Lower leg skin (tissue), 4 donors: ENCODE data around the gene CACNA1B. TPM values are rescaled to one million over a fixed set of nuclear protein-coding genes. Genes with fewer than 3 reads are reported as not detected.
"Not testable (repeated sequence)": the region's sequence is repeated elsewhere in the genome, so short reads cannot be mapped to it uniquely, and the experiment has no call there.

ENCODE experiments used
- DNase-seq, 2 donors: peaks; one replicate each; pipeline ENCODE4 v3.0.0-alpha.2; 2019; ENCODE audit warnings: low spot score in 2 of 2
- H3K4me3 ChIP-seq: fragments of 200-600 bp; sonication (generic); 2 replicates; pipeline ENCODE4 v1.5.1; 2017; ENCODE audit warnings: mild to moderate bottlenecking, low read depth; ENCODE audit not compliant: poor library complexity, severe bottlenecking
- CTCF ChIP-seq, 3 donors: fragments of 450-650 bp; IDR thresholded peaks; one replicate each; pipeline ENCODE4 v1.5.1; 2016; ENCODE audit warnings: antibody characterized with exemption in 3 of 3, mild to moderate bottlenecking in 3 of 3, moderate library complexity in 2 of 3
- POLR2A ChIP-seq, 2 donors: fragments of 450-650 bp; IDR thresholded peaks; one replicate each; pipeline ENCODE4 v1.6.1; 2016 to 2017; ENCODE audit warnings: antibody characterized with exemption in 2 of 2, mild to moderate bottlenecking in 1 of 2, moderate library complexity in 1 of 2
- WGBS, 2 donors: methylation state at CpG; one replicate each; pipeline ENCODE4 v1.1.5; 2018; 5-methylcytosine and 5-hydroxymethylcytosine counted together
- intact Hi-C: fragments of 100-400 bp; cut with DNase I; formaldehyde crosslinking; loops from one replicate; pipeline ENCODE4 v1.15.0; 2023; ENCODE audit warnings: low total_unique reads
- total RNA-seq, 4 donors: library from RNA; depleted of rRNA; stranded (reverse); fragments of >200 nt; gene quantifications; one replicate each; pipeline ENCODE4 v1.1.0, GENCODE V29; 2016

The CACNA1B gene
- total RNA-seq, 4 donors from 2014 or later, result not detected

GRCh38 chr9:138085568-138085967 is 208.0 kb downstream of the CACNA1B start:
- H3K4me3 ChIP-seq, result no peak overlapping the region
- intact Hi-C loops, result no loop called here
- no peak for DNase-seq
- TF ChIP-seq POLR2A (IDR thresholded peaks at IDR 0.05) (no peak), CTCF (IDR thresholded peaks at IDR 0.05) (no peak)
- WGBS, 2 donors, result 93% methylated on average over 4 of the region's 4 CpGs; no CpG with 5 or more reads in 1 of the 2 donors

GRCh38 chr9:138092057-138092456 is 214.5 kb downstream of the CACNA1B start:
- intact Hi-C loops, H3K4me3 ChIP-seq, DNase-seq: not testable (repeated sequence)
- 45 to 55% methylated on average over 4 of the region's 4 CpGs for WGBS, 2 donors

- intact Hi-C loops, result no loop called here
- no peak overlapping the region for H3K4me3 ChIP-seq
- no peak for DNase-seq
- 88 to 92% methylated on average over 5 of the region's 5 CpGs for WGBS, 2 donors
- no peak for TF ChIP-seq CTCF (IDR thresholded peaks at IDR 0.05)
- no peak for TF ChIP-seq POLR2A (IDR thresholded peaks at IDR 0.05)
Measured at GRCh38 chr9:138094028-138094427, 216.4 kb downstream of the CACNA1B start.

- intact Hi-C loops, result no loop called here
- WGBS, 2 donors, result 72 to 75% methylated on average over 14 of the region's 14 CpGs
- TF ChIP-seq POLR2A (IDR thresholded peaks at IDR 0.05) (no peak), CTCF (IDR thresholded peaks at IDR 0.05) (no peak)
- no peak overlapping the region for H3K4me3 ChIP-seq
- DNase-seq, result peak in 1 of 2 donors; percentile 59
Measured at GRCh38 chr9:138095813-138096518, 218.4 kb downstream of the CACNA1B start.

- TF ChIP-seq CTCF (IDR thresholded peaks at IDR 0.05) (no peak), POLR2A (IDR thresholded peaks at IDR 0.05) (no peak)
- DNase-seq, result peak in 1 of 2 donors; percentile 54
- WGBS, 2 donors, result 92 to 95% methylated on average over 13 of the region's 13 CpGs
- H3K4me3 ChIP-seq, result no peak overlapping the region
- intact Hi-C loops, result no loop called here
Measured at GRCh38 chr9:138096519-138096845, 218.9 kb downstream of the CACNA1B start.

GRCh38 chr9:138097501-138097991 is 220.0 kb downstream of the CACNA1B start:
- H3K4me3 ChIP-seq, result no peak overlapping the region
- 82% methylated on average over 11 to 13 of the region's 13 CpGs for WGBS, 2 donors
- DNase-seq, result peak in 1 of 2 donors; percentile 72
- intact Hi-C loops, result no loop called here
- no peak for TF ChIP-seq CTCF (IDR thresholded peaks at IDR 0.05)
- TF ChIP-seq POLR2A (IDR thresholded peaks at IDR 0.05), result no peak
